Liver (tissue), 3 donors: Measurements from ENCODE around the gene RSBN1L.

ENCODE experiments used
- CTCF ChIP-seq: fragments of 150-350 bp; IDR thresholded peaks from 2 replicates; pipeline ENCODE4 v1.5.1; 2017; ENCODE audit warnings: improper control_type of control experiment, low read depth, low read length; ENCODE audit not compliant: missing input control
- MAX ChIP-seq: IDR thresholded peaks from 2 replicates; pipeline ENCODE4 v1.6.1; 2016; ENCODE audit warnings: antibody characterized with exemption
- NR2F2 ChIP-seq: IDR thresholded peaks from 2 replicates; pipeline ENCODE4 v1.6.1; 2016; ENCODE audit warnings: antibody characterized with exemption
- RAD21 ChIP-seq, 2 donors: IDR thresholded peaks; 2 replicates each; pipeline ENCODE4 v1.6.1; 2016; ENCODE audit warnings: antibody characterized with exemption in 2 of 2, mild to moderate bottlenecking in 2 of 2
- SP1 ChIP-seq: IDR thresholded peaks from 2 replicates; pipeline ENCODE4 v1.6.1; 2018; ENCODE audit warnings: antibody characterized with exemption, mild to moderate bottlenecking
- donor health status: healthy.
- donor health status: healthy.

- TF ChIP-seq MAX = no peak
- no peak for TF ChIP-seq CTCF
- no peak for TF ChIP-seq SP1
- TF ChIP-seq RAD21 (IDR thresholded peaks at IDR 0.05) = no peak
- TF ChIP-seq NR2F2 = no peak
These were observed 75.6 kb downstream of the RSBN1L start for GRCh38 chr7:77771901-77772300.
